ENCODE measurements around the gene PEX3.
"Not testable (repeated sequence)": the region's sequence is repeated elsewhere in the genome, so short reads cannot be mapped to it uniquely, and the experiment has no call there.

The PEX3 gene

GRCh38 chr6:143447865-143448264 is 2.7 kb upstream of the PEX3 start:
- DNase-seq (ENCODE audit: extremely low read depth in 1 of 2, low read depth in 1 of 2): not testable (repeated sequence)

GRCh38 chr6:143449082-143449713 is 1.4 kb upstream of the PEX3 start:
- DNase-seq (ENCODE audit: extremely low read depth in 1 of 2, low read depth in 1 of 2): no peak

- DNase-seq (ENCODE audit: extremely low read depth in 1 of 2, low read depth in 1 of 2): no peak
Measured at GRCh38 chr6:143449714-143450452, 722 bp upstream of the PEX3 start.

GRCh38 chr6:143451531-143451930 is 926 bp downstream of the PEX3 start:
- no peak for DNase-seq (ENCODE audit: extremely low read depth in 1 of 2, low read depth in 1 of 2)

- no peak for DNase-seq (ENCODE audit: extremely low read depth in 1 of 2, low read depth in 1 of 2)
Measured at GRCh38 chr6:143457563-143458359, 7.2 kb downstream of the PEX3 start.

- no peak for DNase-seq (ENCODE audit: extremely low read depth in 1 of 2, low read depth in 1 of 2)
Measured at GRCh38 chr6:143465546-143465945, 14.9 kb downstream of the PEX3 start.

GRCh38 chr6:143468026-143468425 is 17.4 kb downstream of the PEX3 start:
- DNase-seq (ENCODE audit: extremely low read depth in 1 of 2, low read depth in 1 of 2): no peak

- not testable (repeated sequence) for DNase-seq (ENCODE audit: extremely low read depth in 1 of 2, low read depth in 1 of 2)
Measured at GRCh38 chr6:143468823-143469222, 18.2 kb downstream of the PEX3 start.

GRCh38 chr6:143471822-143472221 is 21.2 kb downstream of the PEX3 start:
- no peak for DNase-seq (ENCODE audit: extremely low read depth in 1 of 2, low read depth in 1 of 2)

- no peak for DNase-seq (ENCODE audit: extremely low read depth in 1 of 2, low read depth in 1 of 2)
Measured at GRCh38 chr6:143476545-143476944, 25.9 kb downstream of the PEX3 start.

- DNase-seq (ENCODE audit: extremely low read depth in 1 of 2, low read depth in 1 of 2): no peak
Measured at GRCh38 chr6:143478479-143479062, 28.0 kb downstream of the PEX3 start.

- no peak for DNase-seq (ENCODE audit: extremely low read depth in 1 of 2, low read depth in 1 of 2)
Measured at GRCh38 chr6:143482593-143482992, 32.0 kb downstream of the PEX3 start.

- DNase-seq (ENCODE audit: extremely low read depth in 1 of 2, low read depth in 1 of 2): no peak
Measured at GRCh38 chr6:143485967-143486366, 35.4 kb downstream of the PEX3 start.

GRCh38 chr6:143486752-143487151 is 36.1 kb downstream of the PEX3 start:
- no peak for DNase-seq (ENCODE audit: extremely low read depth in 1 of 2, low read depth in 1 of 2)

GRCh38 chr6:143490244-143490643 is 39.6 kb downstream of the PEX3 start:
- DNase-seq (ENCODE audit: extremely low read depth in 1 of 2, low read depth in 1 of 2): no peak

GRCh38 chr6:143490775-143491174 is 40.2 kb downstream of the PEX3 start:
- no peak for DNase-seq (ENCODE audit: extremely low read depth in 1 of 2, low read depth in 1 of 2)

- DNase-seq (ENCODE audit: extremely low read depth in 1 of 2, low read depth in 1 of 2): no peak
Measured at GRCh38 chr6:143496974-143497373, 46.4 kb downstream of the PEX3 start.

GRCh38 chr6:143498428-143498827 is 47.8 kb downstream of the PEX3 start:
- DNase-seq (ENCODE audit: extremely low read depth in 1 of 2, low read depth in 1 of 2): no peak

- DNase-seq (ENCODE audit: extremely low read depth in 1 of 2, low read depth in 1 of 2): no peak
Measured at GRCh38 chr6:143501851-143502250, 51.2 kb downstream of the PEX3 start.

- no peak for DNase-seq (ENCODE audit: extremely low read depth in 1 of 2, low read depth in 1 of 2)
Measured at GRCh38 chr6:143504369-143504768, 53.8 kb downstream of the PEX3 start.

- DNase-seq (ENCODE audit: extremely low read depth in 1 of 2, low read depth in 1 of 2): no peak
Measured at GRCh38 chr6:143505111-143505510, 54.5 kb downstream of the PEX3 start.
